ENCODE results near the gene ERG.

The ERG gene

DNA sequence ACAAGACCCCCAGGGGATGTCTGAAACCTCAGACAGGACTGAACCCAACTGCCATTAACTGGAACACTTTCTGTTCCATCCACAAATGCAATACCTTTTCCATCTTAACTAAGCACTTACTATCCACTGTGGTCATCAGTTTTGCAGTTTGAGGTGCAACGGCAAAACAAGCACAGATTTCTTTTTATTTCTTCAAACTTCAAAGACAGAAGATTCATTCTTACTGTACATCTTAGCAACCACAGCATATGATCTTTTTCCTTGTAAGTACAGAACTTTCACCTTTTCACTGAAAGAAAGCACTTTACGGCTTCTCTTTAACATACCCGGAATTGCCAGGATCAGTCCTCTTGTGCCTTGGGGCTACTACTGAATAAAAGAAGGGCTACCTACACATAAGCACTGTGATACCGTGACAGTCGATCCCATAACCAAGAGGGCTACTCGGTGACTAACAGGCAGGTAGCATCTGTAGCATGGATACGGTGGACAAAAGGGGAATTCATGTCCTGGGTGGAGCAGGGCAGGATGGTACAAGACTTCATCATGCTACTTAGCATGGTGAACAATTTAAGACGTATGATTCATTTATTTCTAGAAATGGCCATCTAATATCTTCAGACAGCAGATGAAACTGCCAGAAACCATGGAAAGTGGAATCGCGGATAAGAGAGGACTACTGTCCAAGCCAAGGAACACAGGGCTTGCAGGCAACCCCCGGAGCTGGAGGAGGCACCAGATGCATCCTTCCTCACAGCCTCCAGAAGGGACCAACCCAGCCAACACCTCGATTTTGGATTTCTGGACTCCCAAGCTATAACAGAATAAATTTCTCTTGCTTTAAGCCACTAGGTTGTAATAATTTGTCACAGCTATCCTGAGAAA, 18.4 kb downstream of the ERG start:
- H3K27ac ChIP-seq: no peak overlapping the region
- no peak overlapping the region for H3K4me3 ChIP-seq (ENCODE audit: low read depth, low read length)
- no peaks in the 10 kb centered on the region for H3K4me1 ChIP-seq
- no peaks in the 10 kb centered on the region for H3K36me3 ChIP-seq (ENCODE audit: control insufficient read depth, insufficient read depth, low read length)
- TF ChIP-seq, protein P1, sequence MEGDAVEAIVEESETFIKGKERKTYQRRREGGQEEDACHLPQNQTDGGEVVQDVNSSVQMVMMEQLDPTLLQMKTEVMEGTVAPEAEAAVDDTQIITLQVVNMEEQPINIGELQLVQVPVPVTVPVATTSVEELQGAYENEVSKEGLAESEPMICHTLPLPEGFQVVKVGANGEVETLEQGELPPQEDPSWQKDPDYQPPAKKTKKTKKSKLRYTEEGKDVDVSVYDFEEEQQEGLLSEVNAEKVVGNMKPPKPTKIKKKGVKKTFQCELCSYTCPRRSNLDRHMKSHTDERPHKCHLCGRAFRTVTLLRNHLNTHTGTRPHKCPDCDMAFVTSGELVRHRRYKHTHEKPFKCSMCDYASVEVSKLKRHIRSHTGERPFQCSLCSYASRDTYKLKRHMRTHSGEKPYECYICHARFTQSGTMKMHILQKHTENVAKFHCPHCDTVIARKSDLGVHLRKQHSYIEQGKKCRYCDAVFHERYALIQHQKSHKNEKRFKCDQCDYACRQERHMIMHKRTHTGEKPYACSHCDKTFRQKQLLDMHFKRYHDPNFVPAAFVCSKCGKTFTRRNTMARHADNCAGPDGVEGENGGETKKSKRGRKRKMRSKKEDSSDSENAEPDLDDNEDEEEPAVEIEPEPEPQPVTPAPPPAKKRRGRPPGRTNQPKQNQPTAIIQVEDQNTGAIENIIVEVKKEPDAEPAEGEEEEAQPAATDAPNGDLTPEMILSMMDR (IDR thresholded peaks at IDR 0.05): no peak
- H3K9me3 ChIP-seq (ENCODE audit: control insufficient read depth, low read length): no peaks in the 10 kb centered on the region
- no peak overlapping the region for H3K4me2 ChIP-seq (ENCODE audit: low read length)
- no peaks in the 10 kb centered on the region for H3K79me2 ChIP-seq
- H3K9ac ChIP-seq: no peak overlapping the region
- no peaks in the 10 kb centered on the region for H3K27me3 ChIP-seq (ENCODE audit: control insufficient read depth, insufficient read depth, low read length)
- H2AFZ ChIP-seq: no peak overlapping the region

DNA sequence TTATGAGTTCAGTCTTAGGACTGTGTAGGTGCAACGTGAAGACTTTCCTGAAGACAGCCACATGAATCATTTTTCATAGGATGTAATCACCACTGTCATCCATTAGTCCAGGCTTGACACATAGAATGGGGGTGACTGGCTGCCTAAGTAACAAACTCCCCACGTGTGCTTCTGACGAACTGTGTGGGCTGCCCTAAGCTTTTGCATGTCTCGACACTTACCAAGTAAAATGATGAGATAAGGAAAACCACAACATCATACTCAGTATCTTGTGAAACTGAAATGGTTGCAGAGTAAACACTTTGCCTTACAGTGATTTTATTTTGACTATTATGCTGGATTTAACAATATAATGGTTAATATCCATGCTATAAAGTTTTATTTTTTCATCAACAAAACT, 19.5 kb downstream of the ERG start:
- TF ChIP-seq, protein P1 (IDR thresholded peaks at IDR 0.05): no peak
- H3K79me2 ChIP-seq: no peaks in the 10 kb centered on the region
- no peak overlapping the region for H3K27ac ChIP-seq
- H2AFZ ChIP-seq: no peak overlapping the region
- no peak overlapping the region for H3K9ac ChIP-seq
- H3K4me2 ChIP-seq (ENCODE audit: low read length): no peak overlapping the region
- H3K27me3 ChIP-seq (ENCODE audit: control insufficient read depth, insufficient read depth, low read length): no peaks in the 10 kb centered on the region
- no peaks in the 10 kb centered on the region for H3K9me3 ChIP-seq (ENCODE audit: control insufficient read depth, low read length)
- no peak overlapping the region for H3K4me3 ChIP-seq (ENCODE audit: low read depth, low read length)
- H3K36me3 ChIP-seq (ENCODE audit: control insufficient read depth, insufficient read depth, low read length): no peaks in the 10 kb centered on the region
- H3K4me1 ChIP-seq: no peaks in the 10 kb centered on the region

DNA sequence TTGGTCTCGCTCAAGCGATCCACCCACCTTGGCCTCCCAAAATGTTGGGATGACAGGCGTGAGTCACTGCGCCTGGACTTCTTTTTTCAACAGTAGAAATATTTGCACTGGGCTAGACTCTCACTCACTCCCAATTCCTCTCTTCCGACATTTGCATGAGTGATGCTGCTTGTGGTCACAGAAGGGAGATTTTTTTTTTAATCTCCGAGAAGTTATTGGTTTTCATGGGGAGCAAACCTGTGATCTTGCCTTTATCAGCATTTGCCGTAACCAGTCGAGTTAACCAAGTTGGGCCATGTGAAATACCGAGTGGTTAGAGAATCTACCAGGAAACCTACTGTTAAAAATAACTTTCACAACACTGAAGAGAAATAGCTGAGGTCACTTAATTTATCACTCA, 21.1 kb downstream of the ERG start:
- no peaks in the 10 kb centered on the region for H3K27me3 ChIP-seq (ENCODE audit: control insufficient read depth, insufficient read depth, low read length)

DNA sequence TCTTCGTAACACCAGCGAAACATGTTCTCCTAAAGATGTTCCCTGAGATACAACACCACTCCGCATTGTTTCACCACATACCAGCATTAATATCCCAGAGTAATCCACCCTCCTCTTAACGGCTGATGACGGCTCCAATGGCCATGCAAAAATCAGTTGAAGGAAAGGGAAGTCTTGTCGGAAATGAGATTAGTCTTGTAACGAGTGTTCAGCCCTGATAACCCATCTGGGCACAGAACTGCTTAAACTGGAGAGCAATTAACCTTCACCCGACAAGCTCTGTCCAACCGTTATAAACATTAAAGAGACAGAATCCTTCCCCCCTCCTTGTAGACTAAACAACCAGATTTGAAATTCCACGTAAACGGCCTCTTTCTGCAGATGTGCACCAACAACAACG, 21.9 kb downstream of the ERG start:
- H3K4me2 ChIP-seq (ENCODE audit: low read length): no peak overlapping the region
- TF ChIP-seq, protein P1 (IDR thresholded peaks at IDR 0.05): no peak
- peak overlapping the region; percentile 32 for H3K27ac ChIP-seq
- H3K9me3 ChIP-seq (ENCODE audit: control insufficient read depth, low read length): no peaks in the 10 kb centered on the region
- no peaks in the 10 kb centered on the region for H3K27me3 ChIP-seq (ENCODE audit: control insufficient read depth, insufficient read depth, low read length)
- H2AFZ ChIP-seq: no peak overlapping the region
- H3K9ac ChIP-seq: no peak overlapping the region
- H3K79me2 ChIP-seq: no peaks in the 10 kb centered on the region
- no peaks in the 10 kb centered on the region for H3K4me1 ChIP-seq
- H3K4me3 ChIP-seq (ENCODE audit: low read depth, low read length): no peak overlapping the region
- H3K36me3 ChIP-seq (ENCODE audit: control insufficient read depth, insufficient read depth, low read length): no peaks in the 10 kb centered on the region

More for the DNA sequence above, 21.1 kb downstream of the ERG start:
- H3K36me3 ChIP-seq (ENCODE audit: control insufficient read depth, insufficient read depth, low read length): no peaks in the 10 kb centered on the region
- H3K4me1 ChIP-seq: no peaks in the 10 kb centered on the region
- TF ChIP-seq, protein P1 (IDR thresholded peaks at IDR 0.05): no peak
- H3K79me2 ChIP-seq: no peaks in the 10 kb centered on the region
- H3K9ac ChIP-seq: no peak overlapping the region
- no peaks in the 10 kb centered on the region for H3K9me3 ChIP-seq (ENCODE audit: control insufficient read depth, low read length)
- H3K4me2 ChIP-seq (ENCODE audit: low read length): no peak overlapping the region
- no peak overlapping the region for H3K27ac ChIP-seq
- H3K4me3 ChIP-seq (ENCODE audit: low read depth, low read length): no peak overlapping the region
- no peak overlapping the region for H2AFZ ChIP-seq

DNA sequence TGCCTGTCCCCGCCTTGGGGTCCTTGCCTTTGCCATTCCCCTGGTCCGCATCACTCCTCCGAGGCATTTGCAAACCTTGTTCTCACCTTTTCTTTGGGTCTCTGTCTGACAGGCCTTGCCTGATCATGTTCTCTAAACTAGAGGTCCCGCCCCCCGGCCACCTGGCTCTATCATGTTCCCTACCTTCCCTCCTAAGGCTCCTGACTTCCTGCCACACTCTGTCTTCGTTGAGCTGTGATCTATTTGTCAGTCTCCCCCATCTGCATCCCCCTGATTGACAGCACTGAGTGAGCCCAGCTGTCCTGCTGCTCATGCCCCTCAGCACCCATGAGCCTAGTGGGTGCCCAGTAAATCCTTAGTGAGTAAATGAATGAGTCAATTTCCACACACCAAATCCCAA, 22.8 kb downstream of the ERG start:
- no peaks in the 10 kb centered on the region for H3K36me3 ChIP-seq (ENCODE audit: control insufficient read depth, insufficient read depth, low read length)
- no peak overlapping the region for H3K4me2 ChIP-seq (ENCODE audit: low read length)
- TF ChIP-seq, protein P1 (IDR thresholded peaks at IDR 0.05): no peak
- H3K9me3 ChIP-seq (ENCODE audit: control insufficient read depth, low read length): no peaks in the 10 kb centered on the region
- H3K4me3 ChIP-seq (ENCODE audit: low read depth, low read length): no peak overlapping the region
- H3K27me3 ChIP-seq (ENCODE audit: control insufficient read depth, insufficient read depth, low read length): no peaks in the 10 kb centered on the region
- H3K9ac ChIP-seq: no peak overlapping the region
- H3K79me2 ChIP-seq: no peaks in the 10 kb centered on the region
- no peak overlapping the region for H2AFZ ChIP-seq
- no peaks in the 10 kb centered on the region for H3K4me1 ChIP-seq
- peak overlapping the region; percentile 11 for H3K27ac ChIP-seq

Measured in parathyroid adenoma (tissue), 2 donors.